T-cell (primary cell): ENCODE measurements around the gene OR2T33. TPM values are rescaled to one million over a fixed set of nuclear protein-coding genes. Genes with fewer than 3 reads are reported as not detected.
"Not testable (repeated sequence)": the region's sequence is repeated elsewhere in the genome, so short reads cannot be mapped to it uniquely, and the experiment has no call there.

Experiments used
- ATAC-seq, 4 experiments: fragments of 200-7000 bp in 3 of 4; fragments of 150-1000 bp in 1 of 4; cut with Tn5 transposase; replicated peaks in 1 of 4; 1 replicate in 3 of 4; 2 replicates in 1 of 4; pipeline ENCODE4 v1.10.0; 2021; ENCODE audit warnings: moderate library complexity in 3 of 4, mild to moderate bottlenecking in 2 of 4, moderate number of reproducible peaks in 1 of 4
- CTCF ChIA-PET, 2 donors: fragments of 300-600 bp; sonication (Branson Sonifier 250); formaldehyde crosslinking; loops; one replicate each; lab custom pipeline; 2022; ENCODE audit warnings: antibody characterized with exemption in 2 of 2; lab: Charles Lee
- POLR2A ChIA-PET, 2 donors: fragments of 300-600 bp; sonication (Branson Sonifier 250); formaldehyde crosslinking; loops; one replicate each; lab custom pipeline; 2022; ENCODE audit warnings: antibody characterized with exemption in 2 of 2; lab: Charles Lee
- DNase-seq, 35 experiments: peaks; one replicate each; pipeline versions ENCODE4 v3.0.0 to v3.0.0-alpha.2; 2013 to 2023
- H3K27ac ChIP-seq: one replicate; pipeline ENCODE4 v1.5.1; 2013; ENCODE audit warnings: low read length
- H3K27me3 ChIP-seq, 2 experiments: replicated peaks in 1 of 2; 1 replicate in 1 of 2; 2 replicates in 1 of 2; pipeline versions ENCODE4 v1.6.1 to v1.7.0; 2013; ENCODE audit warnings: low read length in 1 of 2, mixed read lengths in 1 of 2; ENCODE audit not compliant: control insufficient read depth in 2 of 2, insufficient read depth in 2 of 2; ENCODE audit errors: extremely low read depth in 1 of 2
- H3K36me3 ChIP-seq, 2 donors: 1 replicate in 1 of 2; 2 replicates in 1 of 2; pipeline versions ENCODE4 v1.6.1 to v1.7.0; 2013; ENCODE audit warnings: low read length in 1 of 2; ENCODE audit not compliant: control insufficient read depth in 2 of 2, insufficient read depth in 1 of 2; ENCODE audit errors: extremely low read depth in 1 of 2
- H3K4me1 ChIP-seq, 2 experiments: 1 replicate in 1 of 2; 2 replicates in 1 of 2; pipeline versions ENCODE4 v1.6.1 to v1.7.0; 2013; ENCODE audit warnings: low read length in 2 of 2, mixed read lengths in 1 of 2; ENCODE audit not compliant: insufficient read depth in 2 of 2, control insufficient read depth in 1 of 2; ENCODE audit errors: extremely low read depth in 1 of 2
- H3K4me3 ChIP-seq, 2 donors: 1 replicate in 1 of 2; 2 replicates in 1 of 2; pipeline versions ENCODE4 v1.5.1 to v1.7.0; 2013; ENCODE audit warnings: mild to moderate bottlenecking in 2 of 2, low read length in 1 of 2, moderate library complexity in 1 of 2; ENCODE audit not compliant: control insufficient read depth in 1 of 2; ENCODE audit errors: extremely low read depth in 1 of 2
- H3K9me3 ChIP-seq: 2 replicates; pipeline ENCODE4 v1.7.0; 2013
- H3K27ac Mint-ChIP-seq, 2 donors: one replicate each; pipeline ENCODE4 v1.8.0; 2020 to 2021; ENCODE audit warnings: mild to moderate bottlenecking in 2 of 2, mixed read lengths in 2 of 2
- H3K27me3 Mint-ChIP-seq, 2 donors: one replicate each; pipeline ENCODE4 v1.8.0; 2021 to 2022; ENCODE audit warnings: mixed read lengths in 2 of 2
- H3K36me3 Mint-ChIP-seq: one replicate; pipeline ENCODE4 v1.8.0; 2021; ENCODE audit warnings: mixed read lengths
- H3K4me1 Mint-ChIP-seq, 3 donors: one replicate each; pipeline ENCODE4 v1.8.0; 2020 to 2022; ENCODE audit warnings: mixed read lengths in 3 of 3, mild to moderate bottlenecking in 1 of 3
- H3K4me3 Mint-ChIP-seq, 3 donors: one replicate each; pipeline ENCODE4 v1.8.0; 2020 to 2022; ENCODE audit warnings: mild to moderate bottlenecking in 3 of 3, mixed read lengths in 3 of 3, moderate library complexity in 3 of 3
- H3K9me3 Mint-ChIP-seq, 3 donors: one replicate each; pipeline ENCODE4 v1.8.0; 2020 to 2022; ENCODE audit warnings: mixed read lengths in 3 of 3
- WGBS: methylation state at CpG from one replicate; pipeline ENCODE4 v1.1.5; 2013; ENCODE audit warnings: missing lambda C conversion rate; ENCODE audit not compliant: insufficient coverage; 5-methylcytosine and 5-hydroxymethylcytosine counted together
- total RNA-seq, 35 experiments: library from RNA in 6 of 35; stranded (reverse) in 6 of 35; fragments of 120-200 nt in 1 of 35; gene quantifications; one replicate each; pipeline versions ENCODE4 v1.2.1 to v1.2.4 and lab custom pipeline; 2013 to 2026

The OR2T33 gene
- total RNA-seq, 5 donors from 2014 or later (not counting 1 experiment from before 2014, with no cell fraction given) = not detected

DNA sequence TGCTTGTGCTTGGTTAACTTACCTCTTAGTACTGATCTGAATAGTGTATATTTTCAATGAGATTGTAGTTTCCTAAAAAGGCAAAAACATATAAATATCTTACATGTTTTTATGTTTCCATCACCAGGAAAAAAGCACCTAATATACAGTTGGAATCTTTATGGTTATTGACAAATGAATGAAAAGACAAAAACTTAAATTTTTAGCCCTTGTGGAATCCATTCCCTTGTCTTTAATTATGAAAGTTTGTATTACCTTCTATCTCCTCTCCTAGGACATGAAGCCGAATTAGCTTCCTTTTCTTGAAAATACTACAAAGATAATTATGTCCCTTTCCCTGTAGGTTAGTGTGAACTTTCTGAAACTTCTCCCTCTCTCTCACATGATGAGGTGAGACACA is 25.5 kb upstream of the OR2T33 start, which contains the start of gene OR2T12:
Gene OR2T12 (minus strand): TSS at position 101 of the 400 bp plus-strand sequence. CDS start 7,846 bp downstream, outside the sequence.
- H3K36me3 Mint-ChIP-seq = no peaks in the 10 kb centered on the region
- no peaks in the 10 kb centered on the region for H3K27me3 ChIP-seq
- H3K4me1 Mint-ChIP-seq = no peaks in the 10 kb centered on the region
- no peak within 1 kb of the TSS for H3K27ac Mint-ChIP-seq
- no peaks in the 10 kb centered on the region for H3K36me3 ChIP-seq
- H3K9me3 Mint-ChIP-seq = no peaks in the 10 kb centered on the region
- ChIA-PET CTCF (no interaction called here), POLR2A (no interaction called here)
- DNase-seq (no peak), ATAC-seq (no peak)
- H3K4me3 Mint-ChIP-seq = no peak within 1 kb of the TSS
- H3K9me3 ChIP-seq = no peaks in the 10 kb centered on the region
- WGBS = no CpG with 5 or more reads among the region's 1 CpG
- no peak within 1 kb of the TSS for H3K4me3 ChIP-seq
- no peaks in the 10 kb centered on the region for H3K27me3 Mint-ChIP-seq
- no peak within 1 kb of the TSS for H3K27ac ChIP-seq
- H3K4me1 ChIP-seq = no peaks in the 10 kb centered on the region

GRCh38 chr1:248288391-248288790 is 10.6 kb upstream of the OR2T33 start:
- Mint-ChIP-seq H3K27ac (no peak overlapping the region), H3K4me3 (no peak overlapping the region), H3K36me3 (no peaks in the 10 kb centered on the region), H3K4me1 (no peaks in the 10 kb centered on the region), H3K9me3 (peaks cover 0 to 5% (median 4%) of the 10 kb centered on the region in 3 donors), H3K27me3 (peaks cover 4 to 5% of the 10 kb centered on the region in 2 donors)
- no peaks in the 10 kb centered on the region for H3K4me1 ChIP-seq
- ChIA-PET POLR2A (no interaction called here), CTCF (no interaction called here)
- DNase-seq = no peak
- ATAC-seq = no peak
- WGBS = no CpG with 5 or more reads among the region's 6 CpGs
- no peak overlapping the region for H3K27ac ChIP-seq
- no peaks in the 10 kb centered on the region for H3K36me3 ChIP-seq
- no peaks in the 10 kb centered on the region for H3K27me3 ChIP-seq
- H3K9me3 ChIP-seq = no peaks in the 10 kb centered on the region
- H3K4me3 ChIP-seq = no peak overlapping the region

DNA sequence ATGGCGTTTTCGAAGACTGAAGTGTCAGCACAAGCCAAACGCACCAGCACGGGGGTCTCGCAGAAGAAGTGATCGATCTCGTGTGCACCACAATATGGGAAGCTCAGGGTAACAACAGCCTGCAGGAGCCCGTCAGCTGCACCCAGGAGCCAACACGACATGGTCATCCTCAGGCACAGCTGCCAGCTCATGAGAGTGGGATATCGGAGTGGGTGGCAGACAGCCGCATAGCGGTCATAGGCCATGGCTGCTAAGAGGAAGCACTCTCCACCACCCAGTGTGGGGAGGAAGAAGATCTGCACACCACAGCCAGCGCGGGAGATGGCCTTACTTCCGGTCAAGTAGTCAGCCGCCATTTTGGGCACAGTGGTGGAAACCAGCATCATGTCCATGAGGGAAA is 4.6 kb downstream of the OR2T33 start:
- H3K9me3 ChIP-seq, DNase-seq, H3K27ac Mint-ChIP-seq, H3K27ac ChIP-seq, H3K4me1 Mint-ChIP-seq, ATAC-seq, H3K4me3 ChIP-seq, H3K36me3 ChIP-seq, H3K9me3 Mint-ChIP-seq, CTCF ChIA-PET, H3K27me3 ChIP-seq, H3K4me3 Mint-ChIP-seq, H3K27me3 Mint-ChIP-seq, H3K36me3 Mint-ChIP-seq, H3K4me1 ChIP-seq, POLR2A ChIA-PET: not testable (repeated sequence)
- no CpG with 5 or more reads among the region's 16 CpGs for WGBS

- Histone ChIP-seq H3K27me3 (no peaks in the 10 kb centered on the region), H3K9me3 (no peaks in the 10 kb centered on the region), H3K4me1 (no peaks in the 10 kb centered on the region), H3K36me3 (no peaks in the 10 kb centered on the region), H3K27ac (no peak overlapping the region), H3K4me3 (no peak overlapping the region)
- Mint-ChIP-seq H3K27me3 (peaks cover 3 to 7% of the 10 kb centered on the region in 2 donors), H3K4me1 (no peaks in the 10 kb centered on the region), H3K9me3 (peaks cover 0 to 5% (median 0%) of the 10 kb centered on the region in 3 donors), H3K4me3 (no peak overlapping the region), H3K27ac (no peak overlapping the region), H3K36me3 (no peaks in the 10 kb centered on the region)
- DNase-seq (no peak), ATAC-seq (no peak)
- POLR2A ChIA-PET = no interaction called here
- no CpG with 5 or more reads among the region's 4 CpGs for WGBS
- CTCF ChIA-PET = no interaction called here
Measured at GRCh38 chr1:248268178-248268577, 9.6 kb downstream of the OR2T33 start.

- H3K4me1 Mint-ChIP-seq, H3K36me3 Mint-ChIP-seq, ATAC-seq, H3K9me3 ChIP-seq, POLR2A ChIA-PET, H3K36me3 ChIP-seq, CTCF ChIA-PET, H3K4me3 ChIP-seq, H3K4me3 Mint-ChIP-seq, H3K27me3 ChIP-seq, H3K4me1 ChIP-seq, H3K27ac ChIP-seq, H3K27me3 Mint-ChIP-seq, DNase-seq, H3K27ac Mint-ChIP-seq: not testable (repeated sequence)
- peaks cover 8 to 25% (median 19%) of the 10 kb centered on the region in 3 donors for H3K9me3 Mint-ChIP-seq
- no CpG with 5 or more reads among the region's 1 CpG for WGBS
Measured at GRCh38 chr1:248259309-248259708, 18.5 kb downstream of the OR2T33 start.

- H3K36me3 Mint-ChIP-seq = no peaks in the 10 kb centered on the region
- no CpG with 5 or more reads among the region's 14 CpGs for WGBS
- H3K27ac Mint-ChIP-seq = peak overlapping the region in 1 of 2 donors; percentile 58
- POLR2A ChIA-PET = no interaction called here
- H3K27me3 ChIP-seq = peaks cover 0 to 5% of the 10 kb centered on the region in 2 experiments
- no peaks in the 10 kb centered on the region for H3K36me3 ChIP-seq
- peaks cover 0 to 3% of the 10 kb centered on the region in 2 experiments for H3K4me1 ChIP-seq
- no peak overlapping the region for H3K4me3 Mint-ChIP-seq
- DNase-seq (peak in 13 of 35 experiments; percentile 0 to 54 (median 4)), ATAC-seq (peak in 3 of 4 experiments; percentile 19 to 50 (median 47))
- H3K9me3 Mint-ChIP-seq = no peaks in the 10 kb centered on the region
- CTCF ChIA-PET = interaction anchor here (0.6 to 1.9 kb wide), 3 partner anchors 94 to 562 kb away, joined by 3 to 7 read pairs (median 3); no protein-coding TSS in a partner anchor
- H3K27ac ChIP-seq = no peak overlapping the region
- peaks cover 2 to 5% (median 2%) of the 10 kb centered on the region in 3 donors for H3K4me1 Mint-ChIP-seq
- H3K27me3 Mint-ChIP-seq = peaks cover 14 to 22% of the 10 kb centered on the region in 2 donors
- H3K9me3 ChIP-seq = no peaks in the 10 kb centered on the region
- H3K4me3 ChIP-seq = no peak overlapping the region
Measured at GRCh38 chr1:248243204-248243603, 34.6 kb downstream of the OR2T33 start.
